ENCODE data around the gene HSD17B13.

Gene HSD17B13

GRCh38 chr4:87260477-87260876 is 62.2 kb downstream of the HSD17B13 start:
- no peak for DNase-seq

GRCh38 chr4:87258677-87259076 is 64.0 kb downstream of the HSD17B13 start:
- no peak for DNase-seq

GRCh38 chr4:87257523-87257922 is 65.2 kb downstream of the HSD17B13 start:
- DNase-seq: no peak

- no peak for DNase-seq
Measured at GRCh38 chr4:87255755-87256154, 66.9 kb downstream of the HSD17B13 start.

Measured in activated CD8-positive, alpha-beta memory T cell treated with anti-CD3 and anti-CD28 coated beads for 24 hours (primary cell).